GM12873 (cell line): ENCODE measurements around the gene DENND5A.

Source experiments
- TF ChIP-seq, protein P1 (sequence below): IDR thresholded peaks from 2 replicates; pipeline ENCODE4 v1.5.1; 2012; ENCODE audit warnings: low read depth, mild to moderate bottlenecking, moderate library complexity, low read length, control low read depth; ENCODE audit not compliant: insufficient read depth; ENCODE audit errors: missing control alignments

Gene DENND5A

GRCh38 chr11:9176550-9176949 lies 88.6 kb downstream of the DENND5A start:
- TF ChIP-seq, protein P1, sequence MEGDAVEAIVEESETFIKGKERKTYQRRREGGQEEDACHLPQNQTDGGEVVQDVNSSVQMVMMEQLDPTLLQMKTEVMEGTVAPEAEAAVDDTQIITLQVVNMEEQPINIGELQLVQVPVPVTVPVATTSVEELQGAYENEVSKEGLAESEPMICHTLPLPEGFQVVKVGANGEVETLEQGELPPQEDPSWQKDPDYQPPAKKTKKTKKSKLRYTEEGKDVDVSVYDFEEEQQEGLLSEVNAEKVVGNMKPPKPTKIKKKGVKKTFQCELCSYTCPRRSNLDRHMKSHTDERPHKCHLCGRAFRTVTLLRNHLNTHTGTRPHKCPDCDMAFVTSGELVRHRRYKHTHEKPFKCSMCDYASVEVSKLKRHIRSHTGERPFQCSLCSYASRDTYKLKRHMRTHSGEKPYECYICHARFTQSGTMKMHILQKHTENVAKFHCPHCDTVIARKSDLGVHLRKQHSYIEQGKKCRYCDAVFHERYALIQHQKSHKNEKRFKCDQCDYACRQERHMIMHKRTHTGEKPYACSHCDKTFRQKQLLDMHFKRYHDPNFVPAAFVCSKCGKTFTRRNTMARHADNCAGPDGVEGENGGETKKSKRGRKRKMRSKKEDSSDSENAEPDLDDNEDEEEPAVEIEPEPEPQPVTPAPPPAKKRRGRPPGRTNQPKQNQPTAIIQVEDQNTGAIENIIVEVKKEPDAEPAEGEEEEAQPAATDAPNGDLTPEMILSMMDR: no peak

GRCh38 chr11:9176136-9176535 lies 89.0 kb downstream of the DENND5A start:
- TF ChIP-seq, protein P1: no peak

- TF ChIP-seq, protein P1: no peak
Observed at GRCh38 chr11:9172389-9172788, 92.8 kb downstream of the DENND5A start.

DNA sequence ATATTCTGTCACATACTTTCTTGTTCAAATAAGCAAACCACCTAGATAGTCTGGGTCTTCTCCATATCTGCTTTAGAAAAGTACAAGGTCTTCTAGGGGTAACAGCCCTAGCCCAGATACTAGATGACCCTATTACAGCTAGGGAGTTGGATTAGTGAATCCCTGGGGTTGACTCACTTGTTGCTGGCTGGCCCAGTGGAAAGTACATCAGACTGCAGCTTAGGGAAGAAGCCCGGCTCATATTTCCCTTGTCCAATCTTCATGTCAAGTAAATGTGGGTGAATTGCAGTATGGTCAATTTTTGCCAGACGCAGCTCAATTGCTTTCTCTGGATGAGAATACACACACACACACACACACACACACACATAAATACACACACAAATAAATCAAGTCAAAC lies 94.7 kb downstream of the DENND5A start:
- TF ChIP-seq, protein P1: no peak

DNA sequence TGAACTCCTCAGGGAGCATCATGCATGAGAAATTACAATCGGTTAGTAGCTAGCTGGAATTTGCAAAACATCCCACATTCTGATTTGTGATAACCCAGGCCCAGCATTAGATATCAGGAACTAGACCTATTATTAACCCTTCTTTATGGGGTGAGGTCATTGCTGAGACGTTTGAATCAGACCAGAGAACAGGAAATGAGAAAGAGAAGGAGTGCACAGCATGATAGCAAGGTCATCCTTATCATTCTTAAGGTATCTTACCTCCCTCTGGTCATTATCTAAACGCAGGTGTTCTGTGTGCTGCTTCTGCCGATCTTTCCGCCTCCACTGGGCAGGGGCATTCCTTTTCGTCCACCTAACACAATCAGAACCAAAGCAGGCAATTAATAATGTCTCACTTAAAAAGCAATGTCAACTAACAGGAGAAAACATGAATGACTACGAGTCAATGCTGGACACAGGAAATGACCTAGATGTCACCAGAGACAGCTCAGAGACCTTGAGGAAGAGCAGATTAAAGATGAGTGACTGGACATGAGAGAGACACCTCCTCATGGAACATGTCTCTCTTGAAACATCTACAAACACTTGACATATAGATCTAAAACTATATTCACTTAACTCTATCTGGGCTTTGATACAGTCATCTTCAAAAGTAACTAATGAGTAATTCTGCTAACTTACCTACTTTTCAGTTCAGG lies 95.4 kb downstream of the DENND5A start:
- TF ChIP-seq, protein P1: no peak

- TF ChIP-seq, protein P1: no peak
Observed at GRCh38 chr11:9160166-9160565, 105.0 kb downstream of the DENND5A start.

DNA sequence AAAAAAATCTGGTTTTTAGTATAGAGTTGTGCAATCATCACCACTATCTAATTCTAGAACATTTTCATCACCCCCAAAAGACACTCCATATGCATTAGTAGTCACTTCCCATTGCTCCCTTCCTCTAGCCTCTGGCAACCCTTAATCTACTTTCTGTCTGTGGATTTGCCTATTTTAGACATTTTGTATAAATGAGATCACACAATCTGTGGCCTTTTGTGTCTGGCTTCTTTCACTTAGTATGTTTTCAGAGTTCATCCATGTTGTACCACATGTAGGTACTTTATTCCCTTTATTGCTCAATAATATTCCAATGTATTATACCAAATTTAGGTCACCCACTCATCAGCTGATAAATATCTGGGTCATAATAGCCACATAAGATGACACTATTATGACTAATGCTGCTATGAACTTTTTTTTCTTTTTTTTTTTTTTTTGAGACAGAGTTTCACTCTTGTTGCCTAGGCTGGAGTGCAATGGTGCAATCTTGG lies 106.2 kb downstream of the DENND5A start:
- TF ChIP-seq, protein P1: no peak
